Endothelial cell of umbilical vein (primary cell): ENCODE measurements around the gene MPC2. TPM values are rescaled to one million over a fixed set of nuclear protein-coding genes. Genes with fewer than 3 reads are reported as not detected.

ENCODE experiments used
- BruUV-seq: library from RNA; stranded (reverse); fragments of 400-500 nt; replicated peaks from 2 replicates; lab custom pipeline; 2021; lab: Mats Ljungman, UMichigan
- CTCF ChIA-PET: fragments of 300-600, 350-600 bp; sonication (Branson Sonifier 250); formaldehyde crosslinking; loops from one replicate; lab custom pipeline; 2021; ENCODE audit warnings: antibody characterized with exemption, inconsistent platforms; lab: Charles Lee
- POLR2A ChIA-PET: fragments of 300-600, 350-600 bp; sonication (Branson Sonifier 250); formaldehyde crosslinking; loops from one replicate; lab custom pipeline; 2021; ENCODE audit warnings: antibody characterized with exemption, inconsistent platforms; lab: Charles Lee
- DNase-seq: peaks from one replicate; pipeline ENCODE4 v3.0.0-alpha.2; 2011; ENCODE audit warnings: low read depth, low spot score
- FAIRE-seq: peaks from 2 replicates; lab custom pipeline; 2011; peaks lifted over from hg19 to GRCh38; lab: Jason Lieb, UNC
- H2AFZ ChIP-seq: 2 replicates; pipeline ENCODE4 v1.6.0; 2012; ENCODE audit warnings: low read depth, low read length, control low read depth, inconsistent platforms
- H3K27ac ChIP-seq: 2 replicates; pipeline ENCODE4 v1.5.1; 2011; ENCODE audit warnings: low read depth, mild to moderate bottlenecking, control low read depth, low read length, moderate library complexity; ENCODE audit not compliant: insufficient read depth
- H3K27me3 ChIP-seq, 2 experiments: 2 replicates each; pipeline versions ENCODE4 v1.6.0 to v1.6.1; 2011; ENCODE audit warnings: low read length in 2 of 2, mixed read lengths in 1 of 2; ENCODE audit not compliant: control insufficient read depth in 2 of 2, insufficient read depth in 2 of 2
- H3K36me3 ChIP-seq, 2 experiments: 2 replicates in 1 of 2; 3 replicates in 1 of 2; pipeline ENCODE4 v1.5.1; 2011; ENCODE audit warnings: low read length in 2 of 2, mild to moderate bottlenecking in 1 of 2, moderate library complexity in 1 of 2; ENCODE audit not compliant: control insufficient read depth in 2 of 2, insufficient read depth in 2 of 2; ENCODE audit errors: extremely low read depth in 1 of 2
- H3K4me1 ChIP-seq: 3 replicates; pipeline ENCODE4 v1.5.1; 2011; ENCODE audit warnings: mild to moderate bottlenecking, low read length; ENCODE audit not compliant: control insufficient read depth, insufficient read depth; ENCODE audit errors: extremely low read depth
- H3K4me2 ChIP-seq: 2 replicates; pipeline ENCODE4 v1.6.1; 2011; ENCODE audit warnings: low read length, control low read depth, mixed read lengths; ENCODE audit not compliant: insufficient read depth
- H3K4me3 ChIP-seq, 3 experiments: fragments of 200-600 bp in 1 of 3; sonication (generic), shearing (Covaris generic) in 1 of 3; replicated peaks in 1 of 3; 2 replicates each; pipeline ENCODE4 v1.5.1; 2011 to 2016; ENCODE audit warnings: control low read depth in 3 of 3, low read length in 3 of 3, mild to moderate bottlenecking in 2 of 3, inconsistent platforms in 1 of 3, low read depth in 1 of 3, moderate library complexity in 1 of 3; ENCODE audit not compliant: insufficient read depth in 1 of 3
- H3K79me2 ChIP-seq: 2 replicates; pipeline ENCODE4 v1.6.0; 2012; ENCODE audit warnings: low read length, inconsistent platforms; ENCODE audit not compliant: control insufficient read depth, insufficient read depth
- H3K9ac ChIP-seq: replicated peaks from 2 replicates; pipeline ENCODE3; 2011; ENCODE audit warnings: low read length, control low read depth; ENCODE audit not compliant: insufficient read depth; ENCODE audit errors: extremely low read depth
- H3K9me1 ChIP-seq: replicated peaks from 3 replicates; pipeline ENCODE4 v1.6.0; 2011; ENCODE audit warnings: mild to moderate bottlenecking, low read length; ENCODE audit not compliant: control insufficient read depth, insufficient read depth; ENCODE audit errors: extremely low read depth
- H3K9me3 ChIP-seq: replicated peaks from 2 replicates; pipeline ENCODE4 v1.5.1; 2012; ENCODE audit warnings: low read length, inconsistent platforms; ENCODE audit not compliant: control insufficient read depth, insufficient read depth
- H4K20me1 ChIP-seq: replicated peaks from 2 replicates; pipeline ENCODE3; 2011; ENCODE audit warnings: mild to moderate bottlenecking, low read length; ENCODE audit not compliant: control insufficient read depth, insufficient read depth; ENCODE audit errors: extremely low read depth
- EZH2 ChIP-seq: IDR thresholded peaks from 2 replicates; pipeline ENCODE4 v1.6.1; 2012; ENCODE audit warnings: borderline replicate concordance, low read depth, mild to moderate bottlenecking, moderate library complexity, low read length, inconsistent platforms; ENCODE audit not compliant: severe bottlenecking
- FOS ChIP-seq: IDR thresholded peaks from 2 replicates; pipeline ENCODE4 v1.6.1; 2011; ENCODE audit warnings: mild to moderate bottlenecking, low read length, moderate library complexity, borderline replicate concordance; ENCODE audit not compliant: insufficient read depth
- GATA2 ChIP-seq: IDR thresholded peaks from 2 replicates; pipeline ENCODE4 v1.7.0; 2011; ENCODE audit warnings: low read depth, mild to moderate bottlenecking, moderate library complexity, mixed read lengths, low read length; ENCODE audit not compliant: insufficient read length, insufficient read depth
- JUN ChIP-seq: IDR thresholded peaks from 2 replicates; pipeline ENCODE4 v1.6.1; 2011; ENCODE audit warnings: borderline replicate concordance, low read depth; ENCODE audit not compliant: insufficient read length, insufficient read depth
- MYC ChIP-seq: IDR thresholded peaks from one replicate; pipeline ENCODE4 v1.6.1; 2011; ENCODE audit warnings: mild to moderate bottlenecking, low read depth, low read length
- POLR2A ChIP-seq: IDR thresholded peaks from 2 replicates; pipeline ENCODE4 v1.6.1; 2012; ENCODE audit warnings: low read depth, mild to moderate bottlenecking, control low read depth, low read length
- POLR2AphosphoS5 ChIP-seq: IDR thresholded peaks from 2 replicates; pipeline ENCODE4 v1.6.1; 2012; ENCODE audit warnings: low read depth, mild to moderate bottlenecking, control low read depth, low read length, moderate library complexity; ENCODE audit not compliant: insufficient read depth
- dilution Hi-C: fragments of 300-500 bp; cut with MboI; formaldehyde crosslinking; loops from one replicate; pipeline ENCODE4 v1.15.0; 2019; ENCODE audit warnings: low sequenced_read_pairs; ENCODE audit not compliant: extremely low pct_ligation_motif_present
- intact Hi-C: fragments of 100-400 bp; cut with micrococcal nuclease; formaldehyde crosslinking; loops from one replicate; pipeline ENCODE4 v1.10.0; 2022
- polyA plus RNA-seq, 4 experiments: library from polyadenylated mRNA; depleted of rRNA in 3 of 4; stranded (reverse) in 3 of 4; unstranded in 1 of 4; fragments of >200 nt; gene quantifications; 2 replicates each; pipeline versions ENCODE4 v1.2.1 to v1.2.3, GENCODE V29; 2011 to 2012; ENCODE audit warnings: missing spikeins in 1 of 4
- total RNA-seq: library from RNA; stranded (reverse); gene quantifications from 2 replicates; pipeline ENCODE4 v1.2.3, GENCODE V29; 2021
- TF ChIP-seq, protein P1 (sequence below), 2 donors: IDR thresholded peaks; 1 replicate in 1 of 2; 2 replicates in 1 of 2; pipeline ENCODE4 v1.5.1; 2011; ENCODE audit warnings: low read length in 2 of 2, mild to moderate bottlenecking in 2 of 2, moderate library complexity in 2 of 2, control low read depth in 1 of 2, inconsistent platforms in 1 of 2, low read depth in 1 of 2; ENCODE audit not compliant: insufficient read depth in 1 of 2; ENCODE audit errors: extremely low read depth in 1 of 2
- TF ChIP-seq, protein P2 (sequence below): IDR thresholded peaks from 2 replicates; pipeline ENCODE4 v1.6.1; 2011; ENCODE audit not compliant: insufficient read depth, insufficient read length

MPC2 gene
- total and polyA plus RNA-seq, 2 donors (not counting 3 experiments of a cell fraction or from before 2014, with no cell fraction given) = 14.9 to 35.8 TPM

DNA sequence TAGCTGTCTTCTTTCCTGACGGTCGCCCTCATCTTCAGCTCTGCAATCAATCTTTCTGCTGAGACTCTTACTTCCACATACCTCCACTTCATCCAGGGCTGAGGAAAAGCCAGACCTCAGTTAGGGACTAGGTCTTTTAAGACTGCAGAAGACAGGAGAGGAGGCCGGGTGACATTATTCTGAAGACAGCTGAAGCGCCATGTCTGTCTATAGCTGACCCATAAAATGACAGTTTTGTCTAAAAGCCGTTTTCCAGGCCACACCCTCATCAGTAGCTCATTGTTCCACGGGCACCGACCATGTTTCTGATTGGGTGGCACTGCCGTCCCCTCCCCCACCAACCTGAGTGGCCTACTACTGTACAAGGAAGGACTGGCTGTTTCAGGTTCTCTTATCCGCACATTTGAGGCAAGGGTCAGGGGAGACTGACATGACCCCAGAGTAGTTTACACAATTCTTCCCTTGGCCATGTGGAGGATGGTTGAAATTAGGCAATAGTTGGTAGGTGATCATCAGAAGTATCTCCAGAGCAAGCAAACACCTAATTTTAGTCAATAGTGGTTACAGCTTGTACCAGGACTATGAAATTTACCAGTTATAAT is 22.9 kb downstream of the MPC2 start, which contains the start of gene ADCY10:
Gene ADCY10, minus strand, starts transcription at position 240 of the 602 bp plus-strand sequence. CDS start 8,994 bp downstream, outside the sequence.
- no peaks in the 10 kb centered on the region for H3K9me3 ChIP-seq
- H3K79me2 ChIP-seq = no peaks in the 10 kb centered on the region
- intact Hi-C loops = no loop called here
- DNase-seq = no peak
- FAIRE-seq = no peak
- no peak for TF ChIP-seq GATA2
- no peak for TF ChIP-seq POLR2AphosphoS5
- TF ChIP-seq EZH2 = no peak
- no peak for TF ChIP-seq POLR2A
- TF ChIP-seq JUN = no peak
- no peak for TF ChIP-seq FOS
- TF ChIP-seq, protein P1, sequence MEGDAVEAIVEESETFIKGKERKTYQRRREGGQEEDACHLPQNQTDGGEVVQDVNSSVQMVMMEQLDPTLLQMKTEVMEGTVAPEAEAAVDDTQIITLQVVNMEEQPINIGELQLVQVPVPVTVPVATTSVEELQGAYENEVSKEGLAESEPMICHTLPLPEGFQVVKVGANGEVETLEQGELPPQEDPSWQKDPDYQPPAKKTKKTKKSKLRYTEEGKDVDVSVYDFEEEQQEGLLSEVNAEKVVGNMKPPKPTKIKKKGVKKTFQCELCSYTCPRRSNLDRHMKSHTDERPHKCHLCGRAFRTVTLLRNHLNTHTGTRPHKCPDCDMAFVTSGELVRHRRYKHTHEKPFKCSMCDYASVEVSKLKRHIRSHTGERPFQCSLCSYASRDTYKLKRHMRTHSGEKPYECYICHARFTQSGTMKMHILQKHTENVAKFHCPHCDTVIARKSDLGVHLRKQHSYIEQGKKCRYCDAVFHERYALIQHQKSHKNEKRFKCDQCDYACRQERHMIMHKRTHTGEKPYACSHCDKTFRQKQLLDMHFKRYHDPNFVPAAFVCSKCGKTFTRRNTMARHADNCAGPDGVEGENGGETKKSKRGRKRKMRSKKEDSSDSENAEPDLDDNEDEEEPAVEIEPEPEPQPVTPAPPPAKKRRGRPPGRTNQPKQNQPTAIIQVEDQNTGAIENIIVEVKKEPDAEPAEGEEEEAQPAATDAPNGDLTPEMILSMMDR (IDR thresholded peaks at IDR 0.05; ENCODE audit: extremely low read depth in 1 of 2, insufficient read depth in 1 of 2, low read depth in 1 of 2, low read length in 2 of 2) = no peak
- no peak for TF ChIP-seq MYC
- TF ChIP-seq, protein P2, sequence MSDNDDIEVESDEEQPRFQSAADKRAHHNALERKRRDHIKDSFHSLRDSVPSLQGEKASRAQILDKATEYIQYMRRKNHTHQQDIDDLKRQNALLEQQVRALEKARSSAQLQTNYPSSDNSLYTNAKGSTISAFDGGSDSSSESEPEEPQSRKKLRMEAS = no peak
- H3K27me3 ChIP-seq = no peaks in the 10 kb centered on the region
- ChIA-PET CTCF (interaction anchor here (0.6 to 1.4 kb wide), 4 partner anchors 9 to 314 kb away, joined by 3 to 4 read pairs (median 3); no protein-coding TSS in a partner anchor), POLR2A (no interaction called here)
- H3K9ac ChIP-seq = no peak within 1 kb of the TSS
- H4K20me1 ChIP-seq = no peaks in the 10 kb centered on the region
- H3K4me1 ChIP-seq = no peaks in the 10 kb centered on the region
- H3K27ac ChIP-seq = no peak within 1 kb of the TSS
- no peaks in the 10 kb centered on the region for H3K9me1 ChIP-seq
- H3K4me3 ChIP-seq = no peak within 1 kb of the TSS
- BruUV-seq = no TSS peak
- H2AFZ ChIP-seq = no peak within 1 kb of the TSS
- dilution Hi-C loops = no loop called here
- no peaks in the 10 kb centered on the region for H3K36me3 ChIP-seq
- H3K4me2 ChIP-seq = no peak within 1 kb of the TSS
